HepG2 (cell line): ENCODE measurements around the gene ABCB6. TPM values are rescaled to one million over a fixed set of nuclear protein-coding genes. Genes with fewer than 3 reads are reported as not detected.

Experiments
- ARID2 ChIP-seq: sonication (generic); formaldehyde crosslinking; IDR thresholded peaks from 2 replicates; pipeline ENCODE4 v1.8.1; 2022; ENCODE audit warnings: mild to moderate bottlenecking, missing genetic modification reagents, borderline replicate concordance
- ARNT ChIP-seq: fragments of 450-650 bp; IDR thresholded peaks from 2 replicates; pipeline ENCODE4 v1.6.1; 2017
- ATF7 ChIP-seq, 2 experiments: fragments of 450-650 bp in 1 of 2; sonication (generic) in 1 of 2; formaldehyde crosslinking in 1 of 2; IDR thresholded peaks; 2 replicates each; pipeline versions ENCODE4 v1.4.0 to v1.6.1; 2016 to 2020; ENCODE audit warnings: antibody characterized with exemption in 1 of 2, mild to moderate bottlenecking in 1 of 2, missing genetic modification reagents in 1 of 2
- CC2D1A ChIP-seq: sonication (generic); formaldehyde crosslinking; IDR thresholded peaks from 2 replicates; pipeline ENCODE4 v1.8.1; 2023; ENCODE audit warnings: mild to moderate bottlenecking, missing genetic modification reagents
- CEBPG ChIP-seq: IDR thresholded peaks from 2 replicates; pipeline ENCODE4 v1.6.1; 2016
- HCFC1 ChIP-seq: fragments of 150-350 bp; IDR thresholded peaks from 2 replicates; pipeline ENCODE4 v1.6.1; 2014; ENCODE audit warnings: low read depth, low read length
- HNRNPL ChIP-seq: fragments of 200-400 bp; formaldehyde crosslinking; IDR thresholded peaks from 2 replicates; pipeline ENCODE4 v1.6.1; 2017; ENCODE audit warnings: mild to moderate bottlenecking, low read depth, low read length
- KAT7 ChIP-seq: IDR thresholded peaks from 2 replicates; pipeline ENCODE4 v1.6.1; 2018; ENCODE audit warnings: borderline replicate concordance, missing compliant biosample characterization
- KLF16 ChIP-seq, 2 experiments: sonication (generic) in 1 of 2; formaldehyde crosslinking in 1 of 2; IDR thresholded peaks; 2 replicates each; pipeline versions ENCODE4 v1.6.1 to v1.8.0; 2016 to 2023; ENCODE audit warnings: missing genetic modification reagents in 2 of 2, missing compliant biosample characterization in 1 of 2
- MAFG ChIP-seq: sonication (generic); formaldehyde crosslinking; IDR thresholded peaks from 2 replicates; pipeline ENCODE4 v1.5.1; 2020; ENCODE audit warnings: mild to moderate bottlenecking, missing genetic modification reagents
- MIXL1 ChIP-seq: IDR thresholded peaks from 2 replicates; pipeline ENCODE4 v1.6.1; 2016
- PHF21A ChIP-seq: sonication (generic); formaldehyde crosslinking; IDR thresholded peaks from 2 replicates; pipeline ENCODE4 v1.5.0; 2020; ENCODE audit warnings: mild to moderate bottlenecking, missing genetic modification reagents
- POLR2G ChIP-seq: fragments of 200-400 bp; formaldehyde crosslinking; IDR thresholded peaks from 2 replicates; pipeline ENCODE4 v1.6.1; 2018; ENCODE audit warnings: mild to moderate bottlenecking, low read depth, low read length, moderate library complexity
- PRMT3 ChIP-seq: sonication (generic); formaldehyde crosslinking; IDR thresholded peaks from 2 replicates; pipeline ENCODE4 v1.8.1; 2022; ENCODE audit warnings: low read depth, mild to moderate bottlenecking, moderate library complexity, missing genetic modification reagents, borderline replicate concordance
- REXO4 ChIP-seq: sonication (generic); formaldehyde crosslinking; IDR thresholded peaks from 2 replicates; pipeline ENCODE4 v1.8.0; 2022; ENCODE audit warnings: missing genetic modification reagents, mild to moderate bottlenecking, borderline replicate concordance
- SCMH1 ChIP-seq: sonication (generic); formaldehyde crosslinking; IDR thresholded peaks from 2 replicates; pipeline ENCODE4 v1.9.0; 2021; ENCODE audit warnings: missing genetic modification reagents, mild to moderate bottlenecking, borderline replicate concordance
- SIN3A ChIP-seq: IDR thresholded peaks from 2 replicates; pipeline ENCODE4 v1.6.1; 2011; ENCODE audit warnings: low read depth, mild to moderate bottlenecking, control low read depth, low read length, borderline replicate concordance
- SIN3B ChIP-seq: fragments of 150-350 bp; IDR thresholded peaks from 2 replicates; pipeline ENCODE4 v1.6.1; 2014; ENCODE audit warnings: low read length
- SKI ChIP-seq: fragments of 450-650 bp; IDR thresholded peaks from one replicate; pipeline ENCODE4 v1.6.1; 2018; ENCODE audit warnings: mild to moderate bottlenecking; ENCODE audit not compliant: partially characterized antibody
- ZBTB1 ChIP-seq: sonication (generic); formaldehyde crosslinking; IDR thresholded peaks from 2 replicates; pipeline ENCODE4 v1.4.0; 2020; ENCODE audit warnings: missing genetic modification reagents, borderline replicate concordance
- ZMYM3 ChIP-seq: sonication (generic); formaldehyde crosslinking; IDR thresholded peaks from 2 replicates; pipeline ENCODE4 v1.5.1; 2020; ENCODE audit warnings: mild to moderate bottlenecking, missing genetic modification reagents
- ZNF317 ChIP-seq: sonication (generic); formaldehyde crosslinking; IDR thresholded peaks from 2 replicates; pipeline ENCODE4 v1.5.0; 2020; ENCODE audit warnings: mild to moderate bottlenecking, missing genetic modification reagents
- ZNF367 ChIP-seq: sonication (generic); formaldehyde crosslinking; IDR thresholded peaks from 2 replicates; pipeline ENCODE4 v1.4.0; 2020; ENCODE audit warnings: missing genetic modification reagents, borderline replicate concordance
- ZNF446 ChIP-seq: sonication (generic); formaldehyde crosslinking; IDR thresholded peaks from 2 replicates; pipeline ENCODE4 v1.5.0; 2020; ENCODE audit warnings: mild to moderate bottlenecking, missing genetic modification reagents
- polyA plus RNA-seq, 8 experiments: library from polyadenylated mRNA; depleted of rRNA in 3 of 8; stranded (reverse) in 7 of 8; unstranded in 1 of 8; fragments of >200 nt; fragmentation: Illumina TruSeq in 4 of 8; extraction: Trizol in 4 of 8; gene quantifications; 2 replicates each; pipeline versions ENCODE4 v1.2.1 to v1.2.3, GENCODE V29; 2011 to 2016; ENCODE audit warnings: low read depth in 4 of 8, missing spikeins in 1 of 8, mixed read lengths in 1 of 8; ENCODE audit not compliant: insufficient read depth in 1 of 8
- total RNA-seq, 5 experiments: library from RNA; depleted of rRNA; stranded (reverse); fragments of >200 nt; fragmentation: Illumina TruSeq; extraction: Trizol; gene quantifications; 2 replicates each; pipeline ENCODE4 v1.2.3, GENCODE V29; 2016; ENCODE audit warnings: low read depth in 1 of 5
- TF ChIP-seq, protein P1 (sequence below): sonication (generic); formaldehyde crosslinking; conservative IDR thresholded peaks from 2 replicates; pipeline ENCODE4 v1.8.0; 2022; ENCODE audit warnings: missing genetic modification reagents
- TF ChIP-seq, protein P2 (sequence below): IDR thresholded peaks from 2 replicates; pipeline ENCODE4 v1.6.1; 2016; ENCODE audit warnings: control low read depth
- TF ChIP-seq, protein P3 (sequence below): sonication (generic); formaldehyde crosslinking; conservative IDR thresholded peaks from 2 replicates; pipeline ENCODE4 v1.5.0; 2020; ENCODE audit warnings: missing genetic modification reagents

Gene ABCB6
- total and polyA plus RNA-seq, 2 of the 13 experiments (the other 11 are each of a cell fraction or from before 2014, with no cell fraction given): 91.1 to 137 TPM

DNA sequence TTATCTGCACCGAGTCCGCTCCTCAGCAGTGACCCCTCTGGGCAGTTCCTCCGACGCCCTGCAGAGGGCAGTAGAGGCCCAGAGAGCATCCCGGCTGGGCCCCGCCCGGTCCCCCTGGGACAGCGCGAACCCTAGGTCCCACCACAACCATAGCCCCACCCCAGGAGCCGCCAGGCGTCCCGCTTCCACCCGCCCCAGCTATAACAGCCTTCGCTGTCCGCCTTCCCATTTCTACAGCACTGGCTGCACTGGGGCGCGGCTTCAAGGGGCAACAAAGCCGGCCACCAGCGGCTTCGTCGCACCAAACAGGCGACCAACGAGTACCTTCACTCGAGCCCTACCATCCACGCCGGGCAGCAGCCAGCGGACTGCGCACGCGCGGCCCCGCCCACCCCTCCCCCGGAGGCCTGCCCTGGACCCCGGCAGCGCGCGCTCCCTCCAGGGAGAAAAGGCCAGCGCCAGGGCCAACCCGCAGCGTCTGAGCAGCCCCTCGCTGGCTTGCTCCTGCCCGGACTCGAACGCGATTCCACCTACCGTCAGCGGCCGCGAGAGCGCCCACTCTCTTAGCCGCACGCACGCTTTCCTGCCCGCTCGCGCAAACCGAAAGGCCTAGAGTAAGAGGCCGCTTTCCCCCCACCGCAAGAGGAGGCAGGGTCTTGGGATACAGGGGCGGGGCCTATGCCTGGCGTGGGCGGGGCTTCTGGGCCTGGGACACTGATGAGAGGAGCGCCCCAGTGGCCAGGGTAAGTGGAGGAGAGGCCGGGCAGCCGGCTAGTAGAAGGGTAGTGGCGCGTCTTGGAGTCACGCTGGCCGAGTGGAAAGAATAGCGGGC lies 58.4 kb downstream of the ABCB6 start, which contains the start of gene NHEJ1 (continued):
- TF ChIP-seq PHF21A (CRISPR knock-in tag): peak; percentile 81
- TF ChIP-seq HCFC1: no peak
- no peak for TF ChIP-seq SKI
- TF ChIP-seq ZNF317 (CRISPR knock-in tag): peak; percentile 76
- TF ChIP-seq CEBPG (CRISPR knock-in tag): no peak
- TF ChIP-seq, protein P1, sequence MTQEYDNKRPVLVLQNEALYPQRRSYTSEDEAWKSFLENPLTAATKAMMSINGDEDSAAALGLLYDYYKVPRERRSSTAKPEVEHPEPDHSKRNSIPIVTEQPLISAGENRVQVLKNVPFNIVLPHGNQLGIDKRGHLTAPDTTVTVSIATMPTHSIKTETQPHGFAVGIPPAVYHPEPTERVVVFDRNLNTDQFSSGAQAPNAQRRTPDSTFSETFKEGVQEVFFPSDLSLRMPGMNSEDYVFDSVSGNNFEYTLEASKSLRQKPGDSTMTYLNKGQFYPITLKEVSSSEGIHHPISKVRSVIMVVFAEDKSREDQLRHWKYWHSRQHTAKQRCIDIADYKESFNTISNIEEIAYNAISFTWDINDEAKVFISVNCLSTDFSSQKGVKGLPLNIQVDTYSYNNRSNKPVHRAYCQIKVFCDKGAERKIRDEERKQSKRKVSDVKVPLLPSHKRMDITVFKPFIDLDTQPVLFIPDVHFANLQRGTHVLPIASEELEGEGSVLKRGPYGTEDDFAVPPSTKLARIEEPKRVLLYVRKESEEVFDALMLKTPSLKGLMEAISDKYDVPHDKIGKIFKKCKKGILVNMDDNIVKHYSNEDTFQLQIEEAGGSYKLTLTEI (CRISPR knock-in tag): no peak
- no peak for TF ChIP-seq ZBTB1 (CRISPR knock-in tag)
- TF ChIP-seq PRMT3: no peak
- TF ChIP-seq, protein P2, sequence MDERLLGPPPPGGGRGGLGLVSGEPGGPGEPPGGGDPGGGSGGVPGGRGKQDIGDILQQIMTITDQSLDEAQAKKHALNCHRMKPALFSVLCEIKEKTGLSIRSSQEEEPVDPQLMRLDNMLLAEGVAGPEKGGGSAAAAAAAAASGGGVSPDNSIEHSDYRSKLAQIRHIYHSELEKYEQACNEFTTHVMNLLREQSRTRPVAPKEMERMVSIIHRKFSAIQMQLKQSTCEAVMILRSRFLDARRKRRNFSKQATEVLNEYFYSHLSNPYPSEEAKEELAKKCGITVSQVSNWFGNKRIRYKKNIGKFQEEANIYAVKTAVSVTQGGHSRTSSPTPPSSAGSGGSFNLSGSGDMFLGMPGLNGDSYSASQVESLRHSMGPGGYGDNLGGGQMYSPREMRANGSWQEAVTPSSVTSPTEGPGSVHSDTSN: no peak
- peak; percentile 36; the same call in 1 of the 2 replicates for TF ChIP-seq SIN3B
- peak; percentile 99 for TF ChIP-seq ARID2 (CRISPR knock-in tag)
- peak in 1 of 2 experiments; percentile 94; a peak in 2 of 4 replicates for TF ChIP-seq KLF16 (CRISPR knock-in tag; IDR thresholded peaks at IDR 0.05)
- peak; percentile 78 for TF ChIP-seq ZNF446
- no peak for TF ChIP-seq ATF7 (IDR thresholded peaks at IDR 0.05)
- no peak for TF ChIP-seq ATF7 (CRISPR knock-in tag; IDR thresholded peaks at IDR 0.05)
- TF ChIP-seq SCMH1 (CRISPR knock-in tag): no peak
- no peak for TF ChIP-seq MIXL1 (CRISPR knock-in tag)
- TF ChIP-seq ZMYM3: peak; percentile 63
- TF ChIP-seq HNRNPL: 0 out of 2 replicates have a peak, but pooled peaks have one; percentile 15
- peak; percentile 37; the same call in 1 of the 2 replicates for TF ChIP-seq ZNF367 (CRISPR knock-in tag)
- TF ChIP-seq REXO4 (CRISPR knock-in tag): no peak
- TF ChIP-seq CC2D1A (CRISPR knock-in tag): 0 out of 2 replicates have a peak, but pooled peaks have one; percentile 79
- no peak for TF ChIP-seq ARNT
- no peak for TF ChIP-seq SIN3A
- TF ChIP-seq MAFG (CRISPR knock-in tag): 0 out of 2 replicates have a peak, but pooled peaks have one; percentile 7
- TF ChIP-seq, protein P3, sequence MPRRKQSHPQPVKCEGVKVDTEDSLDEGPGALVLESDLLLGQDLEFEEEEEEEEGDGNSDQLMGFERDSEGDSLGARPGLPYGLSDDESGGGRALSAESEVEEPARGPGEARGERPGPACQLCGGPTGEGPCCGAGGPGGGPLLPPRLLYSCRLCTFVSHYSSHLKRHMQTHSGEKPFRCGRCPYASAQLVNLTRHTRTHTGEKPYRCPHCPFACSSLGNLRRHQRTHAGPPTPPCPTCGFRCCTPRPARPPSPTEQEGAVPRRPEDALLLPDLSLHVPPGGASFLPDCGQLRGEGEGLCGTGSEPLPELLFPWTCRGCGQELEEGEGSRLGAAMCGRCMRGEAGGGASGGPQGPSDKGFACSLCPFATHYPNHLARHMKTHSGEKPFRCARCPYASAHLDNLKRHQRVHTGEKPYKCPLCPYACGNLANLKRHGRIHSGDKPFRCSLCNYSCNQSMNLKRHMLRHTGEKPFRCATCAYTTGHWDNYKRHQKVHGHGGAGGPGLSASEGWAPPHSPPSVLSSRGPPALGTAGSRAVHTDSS (CRISPR knock-in tag): 0 out of 2 replicates have a peak, but pooled peaks have one; percentile 25
- peak; percentile 92 for TF ChIP-seq KAT7 (CRISPR knock-in tag)
- peak; percentile 97 for TF ChIP-seq POLR2G
